Mucosa of stomach (tissue), 1 donor: ENCODE data around the gene GMEB1.
"Not testable (repeated sequence)": the region's sequence is repeated elsewhere in the genome, so short reads cannot be mapped to it uniquely, and the experiment has no call there.

ENCODE experiments used
- H3K27me3 ChIP-seq: one replicate; pipeline ENCODE4 v1.7.0; 2013; ENCODE audit warnings: mild to moderate bottlenecking, low read length; ENCODE audit not compliant: control insufficient read depth, insufficient read depth
- H3K36me3 ChIP-seq: one replicate; pipeline ENCODE4 v1.7.0; 2013; ENCODE audit warnings: low read length; ENCODE audit not compliant: control insufficient read depth, insufficient read depth
- H3K4me1 ChIP-seq: one replicate; pipeline ENCODE4 v1.7.0; 2013; ENCODE audit warnings: mild to moderate bottlenecking, low read length; ENCODE audit not compliant: control insufficient read depth, insufficient read depth
- H3K4me3 ChIP-seq: one replicate; pipeline ENCODE4 v1.7.0; 2013; ENCODE audit warnings: low read length
- H3K9ac ChIP-seq: one replicate; pipeline ENCODE4 v1.7.0; 2013; ENCODE audit warnings: mild to moderate bottlenecking, low read length, moderate library complexity
- H3K9me3 ChIP-seq: one replicate; pipeline ENCODE4 v1.7.0; 2013; ENCODE audit warnings: mild to moderate bottlenecking, low read length, moderate library complexity; ENCODE audit not compliant: control insufficient read depth
- donor health status: Pancreatic carcinoma.

Gene GMEB1

DNA sequence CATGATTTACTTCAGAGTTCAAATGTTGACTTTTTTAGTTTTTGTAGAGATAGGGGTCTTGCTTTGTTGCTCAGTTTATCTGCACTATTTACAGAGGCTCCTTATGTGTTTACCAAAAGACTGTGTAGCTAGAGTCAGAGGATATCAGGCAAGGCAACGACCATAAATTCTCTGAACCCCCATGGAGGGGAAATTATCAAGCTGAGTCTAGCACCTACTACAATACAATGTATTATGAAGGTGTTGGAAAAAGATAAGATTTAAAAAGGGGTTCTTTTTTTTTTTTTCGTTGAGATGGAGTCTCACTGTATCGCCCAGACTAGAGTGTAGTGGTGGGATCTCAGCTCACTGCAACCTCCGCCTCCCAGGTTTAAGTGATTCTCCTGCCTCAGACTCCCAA lies 16.4 kb downstream of the GMEB1 start:
- no peaks in the 10 kb centered on the region for H3K27me3 ChIP-seq
- H3K9ac ChIP-seq, result no peak overlapping the region
- no peak overlapping the region for H3K4me3 ChIP-seq
- no peaks in the 10 kb centered on the region for H3K9me3 ChIP-seq
- H3K36me3 ChIP-seq, result no peaks in the 10 kb centered on the region
- H3K4me1 ChIP-seq, result peaks cover 3% of the 10 kb centered on the region

DNA sequence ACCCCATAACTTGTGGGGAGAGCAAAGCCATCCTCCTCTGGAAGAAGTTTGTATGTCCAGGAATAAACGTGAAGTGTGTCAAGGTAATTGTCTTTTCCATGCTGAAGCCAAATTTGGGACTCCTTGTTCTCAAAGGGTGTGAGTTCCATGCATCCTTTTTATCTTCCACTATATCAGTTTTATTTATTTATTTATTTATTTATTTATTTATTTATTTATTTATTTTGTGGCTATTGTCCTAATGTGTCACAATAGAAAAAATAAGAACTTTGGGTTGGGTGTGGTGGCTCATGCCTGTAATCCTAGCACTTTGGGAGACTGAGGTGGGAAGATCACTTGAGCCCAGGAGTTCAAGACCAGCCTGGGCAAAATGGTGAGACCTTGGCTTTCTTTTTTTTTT lies 23.0 kb downstream of the GMEB1 start:
- H3K9me3 ChIP-seq, H3K27me3 ChIP-seq, H3K9ac ChIP-seq, H3K4me3 ChIP-seq, H3K36me3 ChIP-seq, H3K4me1 ChIP-seq: not testable (repeated sequence)

DNA sequence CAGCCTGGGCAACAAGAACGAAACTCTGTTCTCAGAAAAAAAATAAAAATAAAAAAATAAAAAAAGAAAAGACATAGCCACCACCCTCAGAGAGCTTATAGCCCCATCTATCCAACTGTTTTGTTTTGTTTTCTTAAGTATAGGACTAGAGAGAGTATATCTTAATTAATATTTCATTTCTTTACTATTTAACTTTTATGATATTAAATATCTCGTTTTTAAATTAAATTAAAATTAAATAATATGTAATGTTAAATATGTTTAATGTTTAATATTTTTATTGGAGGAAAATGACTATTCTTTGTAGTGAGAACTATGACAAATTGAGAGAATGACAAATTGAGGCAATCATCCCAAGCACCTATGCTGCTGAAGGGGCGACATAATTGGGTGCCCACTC lies 35.0 kb downstream of the GMEB1 start:
- Histone ChIP-seq H3K9me3 (no peaks in the 10 kb centered on the region), H3K4me1 (no peaks in the 10 kb centered on the region), H3K9ac (no peak overlapping the region), H3K36me3 (no peaks in the 10 kb centered on the region), H3K27me3 (no peaks in the 10 kb centered on the region), H3K4me3 (no peak overlapping the region)

DNA sequence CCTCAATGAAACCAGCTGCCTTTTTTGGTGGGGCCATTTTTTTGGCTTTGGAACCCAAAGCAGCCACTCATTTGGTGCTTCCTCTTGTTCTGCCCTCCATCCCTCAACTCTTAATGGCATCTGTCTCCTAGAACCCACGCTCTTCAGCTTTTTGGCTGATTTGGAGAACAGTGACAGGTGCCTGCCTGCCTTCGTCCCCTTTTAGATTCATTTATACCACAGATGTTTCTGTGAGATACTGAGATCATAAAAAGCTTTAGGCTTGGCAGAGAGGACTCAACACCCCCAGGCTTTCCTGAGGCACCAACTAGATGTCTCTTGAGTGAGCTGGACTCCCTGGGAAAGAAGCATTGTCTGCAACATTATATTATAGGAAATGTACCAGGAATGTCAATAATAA lies 47.8 kb downstream of the GMEB1 start:
- Histone ChIP-seq H3K36me3 (peaks cover 5% of the 10 kb centered on the region), H3K9ac (no peak overlapping the region), H3K4me3 (no peak overlapping the region), H3K27me3 (no peaks in the 10 kb centered on the region), H3K4me1 (no peaks in the 10 kb centered on the region), H3K9me3 (no peaks in the 10 kb centered on the region)

DNA sequence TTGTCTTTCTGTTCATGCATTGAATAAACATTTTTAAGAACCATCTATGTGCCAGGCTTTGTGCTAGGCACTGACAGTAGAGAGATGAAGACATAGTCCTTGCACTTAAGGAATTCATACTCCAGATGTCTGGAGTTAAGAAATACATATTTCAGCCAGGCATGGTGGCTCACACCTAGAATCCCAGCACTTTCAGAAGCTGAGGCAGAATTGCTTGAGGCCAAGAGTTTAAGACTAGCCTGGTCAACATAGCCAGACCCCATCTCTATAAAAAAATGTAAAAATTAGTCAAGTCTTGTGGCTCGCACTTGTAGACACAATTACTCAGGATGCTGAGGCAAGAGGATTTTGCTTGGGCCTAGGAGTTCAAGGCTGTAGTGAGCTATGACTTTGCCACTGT lies 49.6 kb downstream of the GMEB1 start:
- H3K27me3 ChIP-seq, result no peaks in the 10 kb centered on the region
- H3K4me3 ChIP-seq, result no peak overlapping the region
- no peaks in the 10 kb centered on the region for H3K4me1 ChIP-seq
- no peaks in the 10 kb centered on the region for H3K9me3 ChIP-seq
- H3K9ac ChIP-seq, result no peak overlapping the region
- peaks cover 5% of the 10 kb centered on the region for H3K36me3 ChIP-seq

DNA sequence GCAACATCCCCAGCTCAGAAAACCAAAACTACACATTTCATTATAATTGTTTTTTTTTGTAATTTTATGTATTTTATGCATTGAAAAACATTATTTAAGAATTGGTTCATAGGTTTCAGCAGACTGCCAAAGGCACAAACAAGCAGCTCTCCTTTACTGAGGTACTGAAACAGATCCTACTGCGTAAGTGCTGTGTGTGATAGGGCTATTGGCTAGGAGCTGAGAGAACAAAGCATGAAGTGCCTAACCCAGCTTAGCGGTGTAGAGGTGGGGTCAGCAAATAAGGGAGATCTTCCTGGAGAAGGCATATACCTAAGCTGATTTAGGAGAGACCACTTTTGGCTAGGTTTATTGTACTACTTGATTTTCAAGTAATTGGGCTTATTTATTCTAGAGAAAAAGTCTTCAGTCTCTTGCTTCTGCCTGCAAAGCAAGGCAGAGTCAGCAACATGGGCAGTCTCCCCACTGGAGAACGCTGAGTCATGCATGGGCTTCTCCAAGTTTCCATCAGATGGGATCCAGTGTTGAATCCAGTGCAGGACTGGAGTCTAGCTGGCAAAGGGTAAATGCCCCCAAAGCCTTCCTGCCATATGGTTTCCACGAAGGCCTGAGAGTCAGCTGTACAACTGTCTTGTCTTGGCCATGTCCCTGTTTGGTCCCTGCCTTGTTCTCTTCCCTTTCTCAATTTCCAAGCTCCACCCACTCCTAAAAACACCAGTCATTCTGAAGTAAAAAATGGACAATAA lies 50.2 kb downstream of the GMEB1 start:
- Histone ChIP-seq H3K27me3 (no peaks in the 10 kb centered on the region), H3K36me3 (peaks cover 5% of the 10 kb centered on the region), H3K9ac (no peak overlapping the region), H3K9me3 (no peaks in the 10 kb centered on the region), H3K4me3 (no peak overlapping the region), H3K4me1 (no peaks in the 10 kb centered on the region)

DNA sequence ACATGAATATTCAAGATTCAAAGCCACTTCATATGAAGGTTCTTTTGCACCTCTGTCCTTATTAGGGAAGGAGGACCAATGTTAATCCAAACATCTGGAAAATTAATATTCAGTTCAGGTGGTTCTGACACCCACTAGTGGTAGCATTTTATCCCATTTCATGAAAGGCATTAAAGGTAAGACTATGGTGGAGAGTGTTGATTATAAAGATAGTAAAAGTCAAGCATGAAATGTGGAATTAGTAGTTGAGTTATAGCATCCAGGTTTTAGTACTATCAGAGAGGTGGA lies 50.7 kb downstream of the GMEB1 start:
- Histone ChIP-seq H3K4me3 (no peak overlapping the region), H3K36me3 (peaks cover 1% of the 10 kb centered on the region)

DNA sequence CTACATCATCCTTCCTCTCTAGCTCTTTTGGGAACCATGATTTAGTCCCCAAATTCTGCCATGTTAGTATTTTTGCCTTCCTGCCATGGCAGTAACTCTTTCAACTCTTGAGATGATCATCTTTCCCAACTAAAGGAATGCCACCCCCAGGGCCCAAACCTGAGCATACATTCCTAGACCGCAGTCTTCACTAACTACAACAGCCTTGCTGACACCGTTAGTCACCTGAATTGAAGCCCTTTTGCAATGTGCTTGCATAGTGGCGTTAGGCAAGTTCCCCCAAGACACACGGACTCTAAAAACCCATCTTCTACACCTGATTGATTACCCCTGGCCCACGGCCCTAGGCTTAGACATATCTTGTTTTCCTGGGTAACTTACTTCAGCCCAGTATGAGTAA lies 51.8 kb downstream of the GMEB1 start:
- Histone ChIP-seq H3K27me3 (no peaks in the 10 kb centered on the region), H3K36me3 (no peaks in the 10 kb centered on the region), H3K4me1 (no peaks in the 10 kb centered on the region), H3K9me3 (no peaks in the 10 kb centered on the region), H3K4me3 (no peak overlapping the region), H3K9ac (no peak overlapping the region)

More for the DNA sequence above, 50.7 kb downstream of the GMEB1 start:
- Histone ChIP-seq H3K27me3 (no peaks in the 10 kb centered on the region), H3K9ac (no peak overlapping the region), H3K4me1 (no peaks in the 10 kb centered on the region), H3K9me3 (no peaks in the 10 kb centered on the region)

DNA sequence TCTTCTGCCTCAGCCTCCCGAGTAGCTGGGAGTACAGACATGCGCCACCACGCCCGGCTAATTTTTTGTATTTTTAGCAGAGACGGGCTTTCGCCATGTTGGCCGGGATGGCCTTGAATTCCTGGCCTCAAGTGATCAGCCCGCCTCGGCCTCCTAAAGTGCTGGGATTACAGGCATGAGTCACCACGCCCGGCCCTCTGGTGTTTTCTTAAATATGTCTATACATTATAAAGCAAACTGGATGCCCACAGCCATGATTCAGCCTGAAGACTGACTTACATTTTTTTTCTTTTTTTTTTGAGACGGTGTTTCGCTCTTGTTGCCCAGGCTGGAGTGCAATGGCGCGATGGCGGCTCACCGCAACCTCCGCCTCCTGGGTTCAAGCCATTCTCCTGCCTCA lies 53.3 kb downstream of the GMEB1 start:
- not testable (repeated sequence) for H3K9me3 ChIP-seq, H3K4me3 ChIP-seq, H3K27me3 ChIP-seq, H3K36me3 ChIP-seq, H3K4me1 ChIP-seq, H3K9ac ChIP-seq

DNA sequence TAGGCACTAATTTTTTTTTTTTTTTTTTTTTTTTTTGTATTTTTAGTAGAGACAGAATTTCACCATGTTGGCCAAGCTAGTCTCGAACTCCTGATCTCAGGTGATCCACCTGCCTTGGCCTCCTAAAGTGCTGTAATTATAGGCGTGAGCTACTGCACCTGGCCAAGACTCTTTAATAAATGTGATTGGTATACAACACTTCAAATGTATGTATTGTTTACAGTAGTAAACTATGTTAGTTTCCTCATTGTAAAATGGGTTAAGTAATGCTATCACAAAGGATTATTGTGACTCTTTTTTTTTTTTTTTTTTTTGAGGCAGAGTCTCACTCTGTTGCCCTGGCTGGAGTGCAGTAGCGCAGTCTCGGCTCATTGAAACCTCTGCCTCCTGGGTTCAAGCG lies 56.8 kb downstream of the GMEB1 start:
- H3K9me3 ChIP-seq, H3K4me1 ChIP-seq, H3K4me3 ChIP-seq, H3K36me3 ChIP-seq, H3K9ac ChIP-seq, H3K27me3 ChIP-seq: not testable (repeated sequence)

DNA sequence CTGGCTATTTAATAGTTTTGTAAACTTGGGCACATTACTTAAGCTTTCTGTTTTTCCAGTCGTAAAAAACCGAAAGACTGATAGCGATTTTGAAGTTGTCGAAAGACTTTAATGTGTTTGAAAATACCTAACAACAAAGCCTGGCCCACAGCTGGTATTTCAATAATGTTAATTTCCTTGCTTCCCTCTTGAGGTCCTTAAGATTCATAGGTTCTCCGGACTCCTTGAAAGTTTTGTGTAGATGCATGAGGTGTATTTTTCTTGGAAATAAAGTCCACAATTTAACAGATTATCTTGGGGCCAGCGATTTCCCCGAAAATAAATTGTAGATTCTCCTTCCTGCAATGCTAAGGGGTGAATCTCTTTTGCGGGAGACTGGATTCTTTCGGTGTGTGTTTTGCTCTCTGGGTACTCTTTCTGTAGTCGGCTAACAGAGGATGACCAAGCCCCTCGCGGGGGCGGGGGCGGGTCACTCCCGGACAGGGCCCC lies 67.4 kb downstream of the GMEB1 start:
- Histone ChIP-seq H3K4me3 (peak overlapping the region; percentile 91), H3K36me3 (peaks cover 10% of the 10 kb centered on the region), H3K4me1 (peaks cover 11% of the 10 kb centered on the region), H3K9ac (peak overlapping the region; percentile 98), H3K9me3 (no peaks in the 10 kb centered on the region), H3K27me3 (no peaks in the 10 kb centered on the region)

DNA sequence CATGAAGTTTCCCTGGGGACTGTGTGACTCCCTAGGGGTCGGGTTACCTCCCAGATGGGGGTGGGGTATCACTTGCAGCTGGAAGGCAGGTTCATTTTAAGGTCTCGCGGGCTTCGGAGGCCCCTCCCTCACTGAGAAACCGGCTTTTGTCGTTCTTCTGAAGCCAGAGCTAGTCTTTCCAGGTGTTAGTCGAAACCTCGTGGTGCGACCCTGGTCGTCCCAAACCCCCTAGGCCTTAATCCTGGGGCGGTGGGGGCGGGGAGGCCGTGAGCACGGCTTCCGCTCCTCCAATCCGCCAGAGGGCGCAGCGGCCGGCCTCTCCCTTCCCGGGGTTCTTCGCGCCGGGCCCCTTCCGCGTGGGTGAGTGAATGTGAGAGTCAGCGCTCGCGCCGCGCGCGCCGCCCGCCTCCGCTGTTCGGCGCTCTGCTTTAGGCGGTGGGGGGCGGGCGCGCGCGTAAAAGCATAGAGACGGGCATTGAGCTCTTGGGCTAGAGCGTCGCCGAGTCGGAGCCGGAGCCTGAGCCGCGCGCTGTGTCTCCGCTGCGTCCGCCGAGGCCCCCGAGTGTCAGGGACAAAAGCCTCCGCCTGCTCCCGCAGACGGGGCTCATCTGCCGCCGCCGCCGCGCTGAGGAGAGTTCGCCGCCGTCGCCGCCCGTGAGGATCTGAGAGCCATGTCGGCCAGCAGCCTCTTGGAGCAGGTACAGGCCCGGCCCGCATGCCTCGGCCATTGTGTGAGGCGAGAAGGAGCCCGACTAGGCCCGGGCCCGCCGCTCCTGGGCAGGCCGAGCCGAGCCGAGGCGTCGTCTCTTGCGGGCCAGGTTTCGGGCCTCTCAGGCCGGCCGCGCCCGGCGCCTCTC lies 68.1 kb downstream of the GMEB1 start, which contains the start of gene YTHDF2:
Gene YTHDF2, plus strand, starts transcription at position 491 of the 857 bp plus-strand sequence. Its CDS starts 181 bp downstream, at position 672.
- no peaks in the 10 kb centered on the region for H3K9me3 ChIP-seq
- peaks cover 15% of the 10 kb centered on the region for H3K4me1 ChIP-seq
- peaks cover 10% of the 10 kb centered on the region for H3K36me3 ChIP-seq
- H3K27me3 ChIP-seq, result no peaks in the 10 kb centered on the region
- H3K4me3 ChIP-seq, result peak within 1 kb of the TSS; percentile 91
- H3K9ac ChIP-seq, result peak within 1 kb of the TSS; percentile 98
